NCI-H1105 treated with DMSO at 0.1 percent for 48 hours (cell line): ENCODE data around the gene POGZ.
A peak's percentile ranks its signal among the peaks of the same experiment; 100 is the strongest.

ENCODE experiments used
- DNase-seq: peaks from one replicate; lab custom pipeline; 2025; lab: John Stamatoyannopoulos, UW

The POGZ gene

GRCh38 chr1:151372058-151372934 is 87.0 kb downstream of the POGZ start, which contains the start of gene SELENBP1:
Gene SELENBP1 (minus strand): TSS chr1:151372705. CDS start chr1:151372641, 64 bp downstream.
- DNase-seq: peak; percentile 92

- DNase-seq: peak; percentile 85
Measured at GRCh38 chr1:151371370-151372057, 87.8 kb downstream of the POGZ start.

- peak; percentile 11 for DNase-seq
Measured at GRCh38 chr1:151370211-151370911, 88.9 kb downstream of the POGZ start.

GRCh38 chr1:151369621-151370048 is 89.7 kb downstream of the POGZ start:
- no peak for DNase-seq

DNA sequence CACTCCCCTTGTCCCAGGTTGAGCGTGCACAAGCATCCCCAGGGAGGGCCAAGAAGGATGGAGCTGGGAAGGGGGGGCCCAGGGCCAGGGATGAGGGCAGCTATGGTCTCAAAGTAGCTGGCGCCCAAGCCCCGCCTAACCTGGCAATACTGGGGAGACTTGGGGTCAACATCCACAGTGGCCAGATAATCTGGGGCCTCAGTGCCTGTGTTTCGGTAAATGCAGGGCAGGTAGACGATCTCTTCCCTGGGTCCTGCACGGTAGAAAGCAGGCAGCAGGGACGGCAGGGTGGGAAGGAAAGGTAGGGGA is 90.0 kb downstream of the POGZ start:
- no peak for DNase-seq

DNA sequence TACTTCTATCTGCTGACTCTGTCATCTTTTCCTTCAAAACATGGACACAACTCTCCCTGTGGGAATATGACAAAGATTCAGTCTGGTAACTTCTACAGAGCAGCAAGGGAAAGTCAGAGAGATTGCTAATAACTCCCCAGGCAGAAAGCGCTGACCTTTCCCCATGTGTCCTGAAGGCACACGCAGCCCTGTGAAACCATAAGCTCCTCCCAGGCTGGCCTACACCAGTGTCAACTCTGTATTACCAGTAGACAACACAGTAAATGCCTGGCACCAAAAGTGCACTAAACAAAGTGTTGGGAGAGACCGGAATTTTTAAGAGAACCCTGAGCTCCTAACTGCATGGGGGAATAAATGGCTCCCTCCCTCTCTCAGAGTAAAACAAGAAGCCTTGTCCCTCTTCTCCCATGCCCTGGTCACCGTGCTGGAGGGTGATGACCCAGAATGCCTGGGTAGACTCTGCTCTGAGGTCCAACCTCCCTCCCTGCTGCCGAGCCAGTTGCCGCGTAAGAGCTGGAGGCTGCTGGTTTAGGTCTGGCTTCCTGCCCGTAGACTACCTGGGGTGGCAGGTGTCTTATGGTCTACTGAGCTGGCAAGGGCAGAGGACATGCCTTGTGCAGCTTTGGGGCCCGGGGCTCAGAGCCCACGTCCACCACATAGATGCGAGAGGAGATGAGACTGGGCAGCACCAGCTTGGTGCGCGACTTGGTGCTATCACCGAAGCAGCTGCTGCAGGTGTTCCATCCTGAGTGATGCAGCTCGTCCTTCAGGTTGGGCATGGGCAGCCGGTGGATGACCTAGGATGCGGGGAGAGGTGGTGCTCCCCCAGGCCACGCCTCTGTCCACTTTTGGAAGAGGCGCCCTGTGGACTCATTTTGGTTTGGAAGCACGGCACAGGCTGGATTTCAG is 90.6 kb downstream of the POGZ start:
- DNase-seq: peak; percentile 31

DNA sequence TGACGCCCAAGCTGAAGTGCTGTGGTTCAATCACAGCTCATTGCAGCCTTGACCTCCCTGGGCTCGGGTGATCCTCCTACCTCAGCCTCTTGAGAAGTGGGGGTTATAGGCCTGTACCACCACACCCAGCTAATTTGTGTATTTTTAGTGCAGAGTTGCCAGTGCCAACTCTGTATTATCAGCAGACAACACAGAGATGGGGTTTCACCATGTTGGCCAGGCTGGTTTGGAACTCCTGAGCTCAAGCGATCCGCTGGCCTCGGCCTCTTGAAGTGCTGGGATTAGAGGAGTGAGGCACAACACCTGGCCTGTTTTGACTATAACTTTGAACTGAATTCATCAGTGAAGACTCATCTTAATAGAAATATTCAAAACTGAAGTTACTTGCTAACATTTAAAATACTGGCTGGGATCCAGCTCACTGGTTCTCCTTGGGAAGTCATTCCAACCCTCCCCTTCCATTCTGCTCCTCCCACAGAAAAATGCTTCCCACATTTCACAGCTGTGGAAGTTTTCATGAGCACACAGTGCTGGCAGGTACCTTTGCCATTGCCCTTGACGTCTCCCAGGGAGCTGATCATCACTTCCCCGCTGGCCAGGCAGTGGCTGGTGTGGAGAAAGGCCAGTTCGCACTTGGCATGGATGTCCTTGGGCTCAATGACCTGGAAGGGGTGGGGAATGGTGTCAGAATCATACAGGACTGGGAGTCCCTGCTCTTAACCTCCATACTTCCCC is 91.5 kb downstream of the POGZ start:
- DNase-seq: no peak

DNA sequence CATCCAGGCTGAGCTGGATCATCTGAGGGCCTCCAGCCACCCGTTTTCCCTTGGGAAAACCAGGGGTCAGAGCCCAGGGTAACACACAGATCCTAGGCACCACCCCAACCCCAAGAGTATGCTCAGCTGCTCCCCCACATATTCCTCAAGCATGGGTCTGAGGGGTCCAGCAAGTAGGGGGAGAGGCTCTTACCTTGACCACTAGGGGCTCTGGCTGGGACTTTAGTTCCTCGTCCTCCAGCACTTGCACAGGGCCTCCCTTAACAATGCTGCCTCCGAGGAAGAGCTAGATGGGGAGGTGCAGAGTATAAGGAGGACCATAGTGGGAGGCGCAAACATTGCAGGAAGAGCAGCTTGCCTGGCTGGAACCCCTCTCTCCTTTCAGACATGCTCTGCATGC is 94.3 kb downstream of the POGZ start:
- DNase-seq: no peak

DNA sequence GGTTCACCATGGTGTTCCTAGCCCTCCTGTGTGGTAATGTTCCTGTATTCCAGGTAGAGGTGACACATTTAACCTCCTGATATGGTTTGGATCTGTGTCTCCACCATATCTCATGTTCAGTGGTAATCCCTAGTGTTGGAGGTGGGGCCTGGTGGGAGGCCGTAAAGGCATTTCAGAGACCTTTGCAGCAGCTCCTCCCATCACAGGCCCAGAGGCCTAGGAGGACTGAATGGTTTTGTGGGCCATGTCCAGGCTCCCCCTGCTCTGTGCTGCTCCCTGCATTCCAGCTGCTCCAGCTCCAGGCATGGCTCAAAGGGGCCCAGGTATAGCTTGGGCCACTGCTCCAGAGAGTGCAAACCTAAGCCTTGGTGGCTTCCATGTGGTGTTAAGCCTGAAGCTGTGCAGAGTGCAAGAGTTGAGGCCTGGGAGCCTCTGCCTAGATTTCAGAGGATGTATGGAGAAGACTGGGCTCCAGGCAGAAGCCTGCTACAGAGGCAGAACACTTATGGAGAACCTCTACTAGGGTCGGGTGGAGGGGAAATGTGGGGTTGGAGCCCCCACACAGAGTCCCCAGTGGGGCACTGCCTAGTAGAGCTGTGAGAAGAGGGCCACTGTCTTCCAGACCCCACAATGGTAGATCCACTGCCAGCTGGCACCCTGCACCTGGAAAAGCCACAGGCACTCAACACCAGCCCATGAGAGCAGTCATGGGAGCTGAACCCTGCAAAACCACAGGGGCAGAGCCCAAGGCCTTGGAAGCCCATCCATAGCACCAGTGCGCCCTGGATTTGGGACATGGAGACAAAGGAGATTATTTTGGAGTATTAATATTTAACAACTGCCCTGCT is 96.8 kb downstream of the POGZ start:
- DNase-seq: no peak

- DNase-seq: no peak
Measured at GRCh38 chr1:151361883-151362282, 97.4 kb downstream of the POGZ start.

- DNase-seq: no peak
Measured at GRCh38 chr1:151356696-151357095, 102.6 kb downstream of the POGZ start.
